ENCODE data around the gene ZBTB3. TPM values are rescaled to one million over a fixed set of nuclear protein-coding genes. Genes with fewer than 3 reads are reported as not detected.
A peak's percentile ranks its signal among the peaks of the same experiment; 100 is the strongest.
"Not testable (repeated sequence)": the region's sequence is repeated elsewhere in the genome, so short reads cannot be mapped to it uniquely, and the experiment has no call there.

Gene ZBTB3
- total RNA-seq, 2 donors from 2014 or later: 12.8 to 13.9 TPM

- Mint-ChIP-seq H3K36me3 (ENCODE audit: low read depth) (peaks cover 100% of the 10 kb centered on the region), H3K4me1 (peaks cover 50% of the 10 kb centered on the region), H3K4me3 (no peak overlapping the region), H3K9me3 (no peaks in the 10 kb centered on the region), H3K27me3 (no peaks in the 10 kb centered on the region), H3K27ac (peak overlapping the region; percentile 72)
- ATAC-seq (replicated peaks): no peak
These were observed 38.5 kb downstream of the ZBTB3 start for GRCh38 chr11:62715150-62716130.

- Mint-ChIP-seq H3K27ac (peak overlapping the region; percentile 72), H3K27me3 (no peaks in the 10 kb centered on the region), H3K36me3 (ENCODE audit: low read depth) (peaks cover 97% of the 10 kb centered on the region), H3K9me3 (no peaks in the 10 kb centered on the region), H3K4me1 (peaks cover 46% of the 10 kb centered on the region), H3K4me3 (peak overlapping the region; percentile 59)
- no peak for ATAC-seq (replicated peaks)
These were observed 40.6 kb downstream of the ZBTB3 start for GRCh38 chr11:62713343-62713742.

GRCh38 chr11:62712861-62713260, 41.1 kb downstream of the ZBTB3 start:
- peaks cover 95% of the 10 kb centered on the region for H3K36me3 Mint-ChIP-seq (ENCODE audit: low read depth)
- peaks cover 42% of the 10 kb centered on the region for H3K4me1 Mint-ChIP-seq
- no peak for ATAC-seq (replicated peaks)
- H3K9me3 Mint-ChIP-seq: no peaks in the 10 kb centered on the region
- peak overlapping the region; percentile 72 for H3K27ac Mint-ChIP-seq
- H3K27me3 Mint-ChIP-seq: no peaks in the 10 kb centered on the region
- H3K4me3 Mint-ChIP-seq: peak overlapping the region; percentile 59

GRCh38 chr11:62712276-62712812, 41.6 kb downstream of the ZBTB3 start:
- Mint-ChIP-seq H3K27ac (peak overlapping the region; percentile 72), H3K9me3 (no peaks in the 10 kb centered on the region), H3K27me3 (no peaks in the 10 kb centered on the region), H3K4me1 (peaks cover 40% of the 10 kb centered on the region), H3K4me3 (peak overlapping the region; percentile 59), H3K36me3 (ENCODE audit: low read depth) (peaks cover 92% of the 10 kb centered on the region)
- ATAC-seq (replicated peaks): no peak

- H3K9me3 Mint-ChIP-seq: no peaks in the 10 kb centered on the region
- no peak for ATAC-seq (replicated peaks)
- peak overlapping the region; percentile 97 for H3K27ac Mint-ChIP-seq
- peaks cover 69% of the 10 kb centered on the region for H3K36me3 Mint-ChIP-seq (ENCODE audit: low read depth)
- peaks cover 49% of the 10 kb centered on the region for H3K4me1 Mint-ChIP-seq
- H3K4me3 Mint-ChIP-seq: peak overlapping the region; percentile 97
- H3K27me3 Mint-ChIP-seq: no peaks in the 10 kb centered on the region
These were observed 44.0 kb downstream of the ZBTB3 start for GRCh38 chr11:62710001-62710345.

GRCh38 chr11:62709247-62710000, 44.5 kb downstream of the ZBTB3 start:
- no peaks in the 10 kb centered on the region for H3K27me3 Mint-ChIP-seq
- H3K36me3 Mint-ChIP-seq (ENCODE audit: low read depth): peaks cover 63% of the 10 kb centered on the region
- H3K27ac Mint-ChIP-seq: peak overlapping the region; percentile 97
- H3K9me3 Mint-ChIP-seq: no peaks in the 10 kb centered on the region
- peak overlapping the region; percentile 97 for H3K4me3 Mint-ChIP-seq
- ATAC-seq (replicated peaks): peak; percentile 85
- peaks cover 44% of the 10 kb centered on the region for H3K4me1 Mint-ChIP-seq

- no peaks in the 10 kb centered on the region for H3K27me3 Mint-ChIP-seq
- H3K36me3 Mint-ChIP-seq (ENCODE audit: low read depth): peaks cover 59% of the 10 kb centered on the region
- peaks cover 38% of the 10 kb centered on the region for H3K4me1 Mint-ChIP-seq
- H3K4me3 Mint-ChIP-seq: peak overlapping the region; percentile 97
- no peaks in the 10 kb centered on the region for H3K9me3 Mint-ChIP-seq
- peak overlapping the region; percentile 97 for H3K27ac Mint-ChIP-seq
- peak; percentile 39 for ATAC-seq (replicated peaks)
These were observed 45.2 kb downstream of the ZBTB3 start for GRCh38 chr11:62708793-62709192.

- H3K27me3 Mint-ChIP-seq: no peaks in the 10 kb centered on the region
- peaks cover 34% of the 10 kb centered on the region for H3K4me1 Mint-ChIP-seq
- H3K9me3 Mint-ChIP-seq: no peaks in the 10 kb centered on the region
- peak overlapping the region; percentile 97 for H3K4me3 Mint-ChIP-seq
- ATAC-seq (replicated peaks): no peak
- H3K36me3 Mint-ChIP-seq (ENCODE audit: low read depth): peaks cover 57% of the 10 kb centered on the region
- peak overlapping the region; percentile 97 for H3K27ac Mint-ChIP-seq
These were observed 45.6 kb downstream of the ZBTB3 start for GRCh38 chr11:62708392-62708791.

GRCh38 chr11:62707277-62707861, 46.6 kb downstream of the ZBTB3 start, which contains the start of the genes BSCL2 and GNG3:
TSS of gene BSCL2 (minus strand) at chr11:62707424. CDS start at chr11:62707195, 229 bp downstream.
TSS of gene GNG3 (plus strand) at chr11:62707676. CDS start at chr11:62708296, 620 bp downstream.
- ATAC-seq (replicated peaks): no peak
- no peaks in the 10 kb centered on the region for H3K27me3 Mint-ChIP-seq
- H3K36me3 Mint-ChIP-seq (ENCODE audit: low read depth): peaks cover 51% of the 10 kb centered on the region
- peak within 1 kb of the TSS; percentile 97 for H3K4me3 Mint-ChIP-seq
- H3K4me1 Mint-ChIP-seq: peaks cover 30% of the 10 kb centered on the region
- peak within 1 kb of the TSS; percentile 97 for H3K27ac Mint-ChIP-seq
- H3K9me3 Mint-ChIP-seq: no peaks in the 10 kb centered on the region

GRCh38 chr11:62706850-62707247, 47.1 kb downstream of the ZBTB3 start:
- peaks cover 51% of the 10 kb centered on the region for H3K36me3 Mint-ChIP-seq (ENCODE audit: low read depth)
- no peak for ATAC-seq (replicated peaks)
- no peak overlapping the region for H3K27ac Mint-ChIP-seq
- H3K4me3 Mint-ChIP-seq: peak overlapping the region; percentile 80
- peaks cover 30% of the 10 kb centered on the region for H3K4me1 Mint-ChIP-seq
- H3K27me3 Mint-ChIP-seq: no peaks in the 10 kb centered on the region
- H3K9me3 Mint-ChIP-seq: no peaks in the 10 kb centered on the region

GRCh38 chr11:62705880-62706849, 47.8 kb downstream of the ZBTB3 start:
- Mint-ChIP-seq H3K4me3 (peak overlapping the region; percentile 80), H3K36me3 (ENCODE audit: low read depth) (peaks cover 51% of the 10 kb centered on the region), H3K4me1 (peaks cover 30% of the 10 kb centered on the region), H3K9me3 (no peaks in the 10 kb centered on the region), H3K27ac (peak overlapping the region; percentile 46), H3K27me3 (no peaks in the 10 kb centered on the region)
- peak; percentile 77 for ATAC-seq (replicated peaks)

GRCh38 chr11:62705413-62705812, 48.5 kb downstream of the ZBTB3 start:
- Mint-ChIP-seq H3K36me3 (ENCODE audit: low read depth) (peaks cover 50% of the 10 kb centered on the region), H3K27ac (peak overlapping the region; percentile 46), H3K4me3 (peak overlapping the region; percentile 80), H3K9me3 (no peaks in the 10 kb centered on the region), H3K27me3 (no peaks in the 10 kb centered on the region), H3K4me1 (peaks cover 30% of the 10 kb centered on the region)
- ATAC-seq (replicated peaks): no peak

GRCh38 chr11:62703921-62704320, 50.0 kb downstream of the ZBTB3 start:
- H3K4me3 Mint-ChIP-seq, H3K27ac Mint-ChIP-seq: not testable (repeated sequence)

More at GRCh38 chr11:62703921-62704320, 50.0 kb downstream of the ZBTB3 start:
- Mint-ChIP-seq H3K4me1 (peaks cover 26% of the 10 kb centered on the region), H3K36me3 (ENCODE audit: low read depth) (peaks cover 39% of the 10 kb centered on the region)
- H3K9me3 Mint-ChIP-seq; H3K27me3 Mint-ChIP-seq; ATAC-seq (replicated peaks): not testable (repeated sequence)

Data from activated T-helper 17 cell treated with anti-CD3 and anti-CD28 coated beads, Interleukin-2, amount 50 U/mL, for 72 hours (primary cell).